ENCODE data around the gene HYAL3.

Gene HYAL3

DNA sequence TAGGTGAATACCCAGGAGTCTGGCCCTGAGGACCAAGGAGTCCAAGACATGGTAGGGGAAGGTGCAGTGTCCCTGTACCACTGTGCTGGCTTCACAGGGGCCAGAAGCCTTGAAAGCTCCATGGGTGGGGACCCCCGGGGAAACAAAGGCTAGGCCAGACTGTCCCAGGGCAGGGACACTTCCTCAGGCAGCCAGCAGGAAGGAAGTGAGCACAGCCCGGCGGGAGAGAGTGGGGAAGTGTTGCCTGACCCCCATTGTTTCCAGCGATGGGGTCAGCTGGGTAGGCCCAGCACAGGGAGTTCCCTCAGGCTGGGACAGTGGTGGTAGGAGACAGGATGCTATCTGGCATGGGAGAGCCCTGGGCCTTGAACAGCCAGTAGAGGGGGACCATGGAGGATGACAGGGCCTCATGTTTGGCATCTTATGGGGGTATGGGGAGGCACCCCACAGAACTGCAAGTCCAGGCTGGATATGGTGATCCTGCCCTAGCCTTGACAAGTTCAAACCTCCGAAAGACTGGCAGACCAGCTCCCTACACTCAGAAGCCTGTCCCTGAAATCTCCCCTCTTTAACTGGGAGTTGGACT, 24.5 kb upstream of the HYAL3 start:
- no peaks in the 10 kb centered on the region for H3K36me3 Mint-ChIP-seq (ENCODE audit: low read depth)
- peaks cover 34% of the 10 kb centered on the region for H3K4me1 Mint-ChIP-seq
- ATAC-seq (no peak), DNase-seq (no peak)
- no peaks in the 10 kb centered on the region for H3K9me3 Mint-ChIP-seq
- no peak overlapping the region for H3K4me3 Mint-ChIP-seq
- no peaks in the 10 kb centered on the region for H3K27me3 Mint-ChIP-seq
- H3K27ac Mint-ChIP-seq: no peak overlapping the region

DNA sequence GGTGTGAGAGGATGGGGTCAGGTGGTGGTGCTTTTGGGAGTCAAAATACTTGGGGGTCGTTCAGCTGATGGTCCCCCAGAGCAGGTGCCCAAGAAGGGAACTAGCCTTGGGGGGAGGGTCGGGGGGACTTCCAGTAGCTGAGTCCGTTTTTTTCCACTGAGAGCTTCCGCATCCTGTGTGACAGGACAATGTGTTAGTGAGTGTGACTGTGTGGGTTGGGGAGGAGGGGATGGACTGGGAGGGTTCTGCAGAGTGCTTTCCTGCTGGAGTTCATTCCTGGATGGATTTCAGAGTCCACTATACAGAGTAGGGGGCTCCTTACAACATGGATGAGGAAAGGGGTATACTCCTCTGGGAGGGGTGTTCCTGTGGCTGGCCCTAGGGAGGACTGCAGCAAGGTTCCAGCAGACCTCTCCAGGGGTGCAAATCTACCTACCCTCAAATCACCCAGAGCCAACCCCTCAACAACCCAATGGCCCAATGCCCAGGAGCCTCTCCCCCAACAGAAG, 23.9 kb upstream of the HYAL3 start:
- Mint-ChIP-seq H3K4me3 (no peak overlapping the region), H3K4me1 (peaks cover 33% of the 10 kb centered on the region), H3K27ac (no peak overlapping the region), H3K36me3 (ENCODE audit: low read depth) (peaks cover 2% of the 10 kb centered on the region), H3K27me3 (no peaks in the 10 kb centered on the region), H3K9me3 (no peaks in the 10 kb centered on the region)
- DNase-seq (no peak), ATAC-seq (no peak)

DNA sequence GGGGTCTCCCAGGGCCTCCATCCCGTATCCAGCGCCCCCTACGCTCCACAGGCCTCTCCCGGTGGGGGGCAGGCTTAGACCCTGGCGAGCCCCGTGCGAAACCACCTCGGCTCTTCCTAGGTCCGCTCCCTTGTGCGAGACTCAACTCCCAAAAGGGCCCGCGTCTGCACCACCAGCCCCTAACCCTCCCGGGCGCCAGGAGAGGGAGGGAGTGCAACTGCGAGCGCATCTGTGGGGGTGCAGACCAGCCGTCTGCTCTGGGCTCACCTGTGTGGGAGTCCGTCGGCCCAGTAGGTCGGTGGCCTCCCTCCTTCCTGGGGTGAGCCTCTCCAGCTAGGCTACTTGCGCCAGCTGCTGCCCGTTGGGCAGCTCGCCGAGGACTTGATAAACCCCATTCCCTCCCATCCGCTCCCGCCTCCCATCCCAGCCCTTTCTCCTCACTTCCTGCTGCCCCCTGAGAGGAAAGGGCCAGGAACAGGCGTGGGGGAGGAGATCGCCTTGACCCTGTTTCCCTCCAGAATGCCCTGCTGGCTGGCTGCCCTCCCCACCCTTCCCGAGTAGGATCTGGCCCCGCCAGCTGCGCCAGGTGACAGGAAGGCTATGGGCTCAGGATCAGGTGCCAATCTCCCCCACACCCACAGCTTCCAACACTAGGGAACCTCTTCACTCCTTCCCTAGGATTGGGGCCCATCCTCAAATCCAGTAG, 23.3 kb upstream of the HYAL3 start, which contains the start of gene HYAL2:
Gene HYAL2, minus strand, starts transcription at position 360 of the 706 bp plus-strand sequence. CDS start 2,256 bp downstream, outside the sequence.
- no peak for ATAC-seq
- no peaks in the 10 kb centered on the region for H3K27me3 Mint-ChIP-seq
- H3K4me1 Mint-ChIP-seq: peaks cover 31% of the 10 kb centered on the region
- H3K9me3 Mint-ChIP-seq: no peaks in the 10 kb centered on the region
- peak; percentile 2 for DNase-seq
- peaks cover 2% of the 10 kb centered on the region for H3K36me3 Mint-ChIP-seq (ENCODE audit: low read depth)
- peak within 1 kb of the TSS; percentile 75 for H3K4me3 Mint-ChIP-seq
- H3K27ac Mint-ChIP-seq: peak within 1 kb of the TSS; percentile 90

DNA sequence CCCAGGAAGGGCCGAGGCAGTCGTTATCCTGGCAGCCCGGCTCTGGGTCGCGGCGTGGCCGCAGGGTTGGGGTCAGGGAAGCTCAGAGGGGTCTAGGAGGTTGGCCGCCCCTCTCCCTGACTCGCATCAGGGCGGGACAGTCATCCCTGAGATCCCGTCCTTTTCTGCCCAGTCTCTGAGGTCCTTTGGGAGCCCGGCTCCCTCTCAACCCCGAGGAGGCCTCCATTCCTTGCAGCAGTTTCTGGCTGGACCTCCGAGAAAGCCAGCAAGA, 22.8 kb upstream of the HYAL3 start:
- no peak for DNase-seq
- no peaks in the 10 kb centered on the region for H3K9me3 Mint-ChIP-seq
- H3K4me1 Mint-ChIP-seq: peaks cover 32% of the 10 kb centered on the region
- H3K36me3 Mint-ChIP-seq (ENCODE audit: low read depth): peaks cover 2% of the 10 kb centered on the region
- no peaks in the 10 kb centered on the region for H3K27me3 Mint-ChIP-seq
- no peak overlapping the region for H3K27ac Mint-ChIP-seq
- peak overlapping the region; percentile 75 for H3K4me3 Mint-ChIP-seq
- ATAC-seq: no peak

DNA sequence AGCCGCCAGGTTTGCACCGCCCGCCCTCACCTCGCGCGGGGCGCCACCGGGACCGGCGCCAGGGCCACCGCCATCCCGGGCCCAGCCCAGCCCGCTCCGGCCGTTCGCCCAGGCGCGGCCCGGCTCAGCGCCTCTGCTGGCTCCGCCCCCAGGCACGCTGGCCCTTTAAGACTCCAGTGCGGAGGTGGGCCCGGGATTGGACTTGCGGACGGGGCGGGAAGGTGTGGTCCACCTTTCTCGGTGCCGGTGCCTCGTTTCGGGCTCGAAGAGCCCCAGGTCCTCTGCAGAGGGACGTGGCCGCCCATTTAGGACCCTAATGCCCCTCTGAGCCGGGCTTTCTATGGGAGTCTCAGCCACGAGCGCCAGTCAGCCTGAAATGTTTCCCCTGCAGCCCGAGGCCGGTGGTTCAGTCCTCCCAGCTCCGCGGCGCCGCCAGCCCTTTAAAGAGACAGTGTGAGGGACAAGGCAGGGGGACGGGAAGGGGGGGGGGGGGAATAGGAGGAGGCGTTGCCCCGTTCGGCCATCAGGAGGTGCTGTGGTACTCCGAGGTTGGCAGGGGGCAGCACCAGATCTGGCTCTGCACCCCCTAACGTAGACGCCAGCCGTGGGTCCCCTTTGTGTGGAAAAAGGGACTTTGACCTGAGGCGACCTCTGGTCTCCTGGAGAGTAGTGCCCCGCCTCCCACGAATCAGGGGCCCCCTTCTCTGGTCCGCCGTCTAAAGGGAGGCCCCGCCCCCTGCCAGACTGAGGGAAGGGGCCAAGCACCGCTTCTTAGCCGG, 22.3 kb upstream of the HYAL3 start:
- H3K4me1 Mint-ChIP-seq: peaks cover 32% of the 10 kb centered on the region
- H3K4me3 Mint-ChIP-seq: peak overlapping the region; percentile 75
- peaks cover 2% of the 10 kb centered on the region for H3K36me3 Mint-ChIP-seq (ENCODE audit: low read depth)
- H3K9me3 Mint-ChIP-seq: no peaks in the 10 kb centered on the region
- DNase-seq (peak; percentile 83), ATAC-seq (peak; percentile 73)
- peak overlapping the region; percentile 90 for H3K27ac Mint-ChIP-seq
- no peaks in the 10 kb centered on the region for H3K27me3 Mint-ChIP-seq

DNA sequence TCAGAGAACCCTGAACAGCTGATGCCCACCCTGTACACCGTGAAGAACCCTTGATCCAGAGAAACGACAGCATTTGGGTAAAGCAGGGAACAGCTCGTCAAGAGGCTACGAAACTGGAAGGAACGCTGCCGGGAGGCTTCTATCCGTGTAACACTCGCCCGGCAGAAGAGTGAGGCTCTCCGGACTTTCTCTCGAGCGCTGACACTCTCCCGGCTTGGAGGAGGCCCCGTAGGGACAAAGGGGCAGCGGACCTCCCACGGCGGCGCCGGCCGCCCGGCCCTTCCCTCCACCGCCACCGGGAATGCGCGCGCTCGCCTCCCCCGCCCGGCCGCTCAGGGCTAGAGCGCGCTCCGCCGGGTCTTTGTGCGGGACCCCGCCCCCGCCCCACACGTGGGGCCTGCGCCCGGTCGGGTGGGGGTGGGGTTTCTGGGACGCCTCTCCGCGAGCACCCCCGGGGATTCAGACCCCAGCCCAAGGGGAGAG, 21.7 kb upstream of the HYAL3 start:
- peaks cover 5% of the 10 kb centered on the region for H3K36me3 Mint-ChIP-seq (ENCODE audit: low read depth)
- ATAC-seq (peak; percentile 48), DNase-seq (peak; percentile 67)
- peak overlapping the region; percentile 73 for H3K27ac Mint-ChIP-seq
- no peaks in the 10 kb centered on the region for H3K27me3 Mint-ChIP-seq
- H3K9me3 Mint-ChIP-seq: no peaks in the 10 kb centered on the region
- peaks cover 32% of the 10 kb centered on the region for H3K4me1 Mint-ChIP-seq
- H3K4me3 Mint-ChIP-seq: peak overlapping the region; percentile 87

DNA sequence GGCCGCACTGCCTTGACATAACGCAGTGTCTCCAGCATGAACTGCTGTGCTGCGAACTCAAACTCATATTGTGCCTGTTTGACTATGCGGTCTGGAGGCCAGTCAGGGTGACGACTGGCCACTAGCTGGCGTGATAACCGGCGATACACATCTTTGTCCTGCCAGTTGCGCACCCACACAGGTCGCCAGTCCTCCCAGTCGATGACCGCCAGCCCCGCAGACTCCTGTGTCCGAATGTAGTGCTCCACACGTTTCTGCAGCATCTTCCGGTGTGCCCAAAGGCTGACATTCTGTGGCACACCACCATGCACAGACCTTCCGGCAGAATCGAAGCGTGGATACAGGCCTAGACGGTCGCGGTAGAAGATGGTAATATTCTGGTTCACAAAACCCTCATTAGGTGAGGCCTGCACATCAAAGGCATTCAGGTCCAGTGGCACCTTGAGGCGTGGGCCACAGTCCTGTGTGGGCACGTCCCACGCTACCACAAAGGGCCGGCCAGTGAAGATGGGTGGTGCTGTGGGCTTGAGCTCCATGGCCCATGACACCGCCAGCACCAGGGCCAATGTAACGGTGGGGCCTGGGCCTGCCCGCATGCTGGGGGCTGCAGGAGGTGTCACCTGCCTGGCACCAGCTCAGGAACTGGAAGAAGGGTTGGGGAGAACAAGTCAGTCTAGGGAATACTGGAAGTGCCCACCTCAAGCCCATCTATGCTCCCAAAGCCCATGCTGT, 20.9 kb upstream of the HYAL3 start:
- peaks cover 33% of the 10 kb centered on the region for H3K4me1 Mint-ChIP-seq

DNA sequence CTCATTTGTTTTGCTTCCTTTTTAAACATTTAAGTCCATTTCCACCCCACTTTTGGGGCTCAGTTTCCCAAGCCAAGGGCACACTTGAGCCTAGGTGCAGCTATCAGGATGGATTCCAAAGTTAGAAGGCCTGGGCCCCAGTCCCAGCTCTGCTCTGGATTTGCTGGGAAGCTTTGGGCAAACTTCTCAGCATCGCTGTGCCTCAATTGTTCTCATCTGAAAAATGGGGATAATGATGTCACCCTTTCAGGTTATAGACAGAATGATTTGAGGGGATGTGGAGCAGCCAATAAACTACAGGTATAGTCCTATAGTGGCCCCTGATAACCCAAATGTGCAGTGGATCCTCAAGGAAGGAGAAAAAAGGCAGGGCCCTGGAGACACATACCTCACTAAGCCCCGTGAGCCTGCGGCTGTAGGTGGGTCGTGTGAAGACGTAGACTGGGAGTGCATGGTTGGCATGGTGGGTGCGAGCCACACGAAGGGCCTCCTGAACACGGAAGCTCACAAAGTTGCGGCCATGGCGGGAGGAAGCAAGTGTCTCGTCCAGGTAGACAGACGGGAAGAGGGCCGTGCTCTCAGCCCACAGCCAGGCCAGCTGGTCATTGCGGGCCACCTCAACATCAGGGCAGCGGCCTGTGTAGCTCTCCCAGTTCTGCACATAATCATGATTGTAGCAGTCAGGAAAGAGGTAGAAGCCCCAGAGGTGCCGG, 20.1 kb upstream of the HYAL3 start:
- peaks cover 34% of the 10 kb centered on the region for H3K4me1 Mint-ChIP-seq
- no peak for ATAC-seq
- no peak overlapping the region for H3K27ac Mint-ChIP-seq

More for the DNA sequence above, 20.9 kb upstream of the HYAL3 start:
- Mint-ChIP-seq H3K4me3 (peak overlapping the region; percentile 87), H3K9me3 (no peaks in the 10 kb centered on the region), H3K27me3 (no peaks in the 10 kb centered on the region), H3K36me3 (ENCODE audit: low read depth) (peaks cover 5% of the 10 kb centered on the region), H3K27ac (no peak overlapping the region)
- no peak for DNase-seq
- no peak for ATAC-seq

DNA sequence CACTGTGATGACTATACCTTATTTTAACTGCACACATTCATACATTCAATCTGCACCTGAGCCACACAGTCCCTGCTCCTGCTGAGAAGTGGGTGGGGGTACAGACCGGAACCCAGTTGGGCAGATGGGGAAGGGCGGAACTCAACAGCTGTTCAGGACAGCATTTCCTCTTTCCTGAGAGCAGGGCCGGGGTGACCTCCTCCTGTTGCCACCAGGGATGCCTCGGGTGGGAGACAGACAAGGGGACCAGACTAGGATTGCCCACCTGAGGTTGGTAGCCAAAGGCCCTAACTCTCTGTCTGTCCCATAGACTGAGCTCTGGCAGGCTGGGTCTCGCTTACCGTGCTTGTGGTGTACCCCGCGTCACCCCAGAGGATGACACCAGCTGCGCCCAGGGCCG, 19.4 kb upstream of the HYAL3 start:
- no peak overlapping the region for H3K4me3 Mint-ChIP-seq
- ATAC-seq (no peak), DNase-seq (no peak)
- H3K4me1 Mint-ChIP-seq: peaks cover 34% of the 10 kb centered on the region
- no peaks in the 10 kb centered on the region for H3K27me3 Mint-ChIP-seq
- no peak overlapping the region for H3K27ac Mint-ChIP-seq
- peaks cover 5% of the 10 kb centered on the region for H3K36me3 Mint-ChIP-seq (ENCODE audit: low read depth)
- H3K9me3 Mint-ChIP-seq: no peaks in the 10 kb centered on the region

More for the DNA sequence above, 20.1 kb upstream of the HYAL3 start:
- H3K9me3 Mint-ChIP-seq: no peaks in the 10 kb centered on the region
- no peaks in the 10 kb centered on the region for H3K27me3 Mint-ChIP-seq
- H3K36me3 Mint-ChIP-seq (ENCODE audit: low read depth): peaks cover 5% of the 10 kb centered on the region
- DNase-seq: no peak
- H3K4me3 Mint-ChIP-seq: no peak overlapping the region

DNA sequence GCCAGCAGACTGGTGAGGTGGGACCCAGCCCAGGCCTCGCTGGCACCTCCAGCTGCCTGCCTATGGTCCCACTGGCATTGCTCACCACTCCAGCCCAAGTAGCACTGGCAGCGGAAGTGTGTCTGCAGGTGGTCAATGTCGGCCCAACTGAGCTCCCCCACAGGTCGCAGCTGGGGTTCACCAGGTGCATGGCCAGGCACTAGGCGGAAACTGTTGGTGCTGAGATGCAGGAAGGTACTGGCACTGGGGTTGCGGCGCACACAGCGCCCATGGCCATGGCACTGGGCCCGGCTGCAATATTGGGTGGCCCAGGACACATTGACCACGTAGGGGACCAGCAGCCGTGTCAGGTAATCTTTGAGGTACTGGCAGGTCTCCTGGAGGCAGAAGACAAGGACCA, 19.0 kb upstream of the HYAL3 start:
- Mint-ChIP-seq H3K36me3 (ENCODE audit: low read depth) (peaks cover 5% of the 10 kb centered on the region), H3K27me3 (no peaks in the 10 kb centered on the region), H3K4me1 (peaks cover 34% of the 10 kb centered on the region), H3K27ac (no peak overlapping the region), H3K4me3 (no peak overlapping the region), H3K9me3 (no peaks in the 10 kb centered on the region)
- ATAC-seq (no peak), DNase-seq (no peak)

DNA sequence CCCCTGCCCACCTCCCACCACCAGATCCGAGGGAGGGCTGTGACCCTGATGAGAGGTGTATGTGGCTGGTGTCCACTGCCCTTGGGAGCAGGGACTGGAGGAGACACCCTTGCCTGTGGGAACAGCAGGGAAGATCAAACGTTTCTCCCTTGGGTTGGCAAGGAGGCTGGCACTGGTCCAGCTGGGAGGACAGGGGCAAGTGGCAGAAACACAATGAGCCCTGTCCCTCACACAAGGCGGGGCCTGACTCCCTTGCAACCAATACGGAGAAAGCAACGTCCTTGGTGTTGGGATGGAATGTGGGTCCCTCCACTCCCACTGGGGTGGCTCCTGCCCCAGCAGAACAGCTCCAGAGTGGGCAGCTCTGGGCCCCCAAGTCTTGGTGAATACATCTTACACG, 18.1 kb upstream of the HYAL3 start:
- H3K27ac Mint-ChIP-seq: no peak overlapping the region
- H3K4me1 Mint-ChIP-seq: peaks cover 34% of the 10 kb centered on the region
- DNase-seq (no peak), ATAC-seq (no peak)
- H3K27me3 Mint-ChIP-seq: no peaks in the 10 kb centered on the region
- no peak overlapping the region for H3K4me3 Mint-ChIP-seq
- peaks cover 5% of the 10 kb centered on the region for H3K36me3 Mint-ChIP-seq (ENCODE audit: low read depth)
- no peaks in the 10 kb centered on the region for H3K9me3 Mint-ChIP-seq

DNA sequence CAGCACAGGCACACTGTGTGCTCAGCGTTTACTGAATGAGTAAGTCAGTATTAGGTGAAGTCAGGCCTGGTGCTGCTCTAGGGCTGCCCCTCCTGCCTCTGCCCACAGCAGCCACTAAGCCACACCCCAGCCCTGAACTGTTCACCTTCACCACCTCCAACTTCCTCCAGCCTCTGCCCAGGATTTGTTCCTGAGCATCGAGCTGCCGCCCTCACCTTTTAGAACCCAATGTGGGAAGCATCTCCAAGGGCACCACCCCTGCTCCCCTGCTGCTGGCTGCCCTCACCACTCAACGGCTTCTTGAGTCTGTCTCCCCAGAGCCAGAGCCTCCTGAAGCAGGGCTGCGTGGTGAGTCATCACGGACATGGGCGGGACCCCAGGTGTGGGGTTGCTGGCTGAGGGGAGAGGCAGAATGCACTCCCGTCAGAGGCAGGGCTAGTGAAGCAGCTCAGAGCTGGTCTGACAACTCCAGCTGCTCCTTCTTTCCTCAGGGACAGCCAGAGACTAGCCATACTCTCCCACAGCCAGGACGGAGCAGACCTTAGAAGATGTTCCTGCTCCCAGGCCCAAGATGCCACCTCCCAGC, 17.5 kb upstream of the HYAL3 start:
- DNase-seq (peak; percentile 52), ATAC-seq (peak; percentile 47)
- Mint-ChIP-seq H3K36me3 (ENCODE audit: low read depth) (peaks cover 5% of the 10 kb centered on the region), H3K4me1 (peaks cover 34% of the 10 kb centered on the region), H3K27me3 (no peaks in the 10 kb centered on the region), H3K27ac (peak overlapping the region; percentile 47), H3K4me3 (no peak overlapping the region), H3K9me3 (no peaks in the 10 kb centered on the region)

DNA sequence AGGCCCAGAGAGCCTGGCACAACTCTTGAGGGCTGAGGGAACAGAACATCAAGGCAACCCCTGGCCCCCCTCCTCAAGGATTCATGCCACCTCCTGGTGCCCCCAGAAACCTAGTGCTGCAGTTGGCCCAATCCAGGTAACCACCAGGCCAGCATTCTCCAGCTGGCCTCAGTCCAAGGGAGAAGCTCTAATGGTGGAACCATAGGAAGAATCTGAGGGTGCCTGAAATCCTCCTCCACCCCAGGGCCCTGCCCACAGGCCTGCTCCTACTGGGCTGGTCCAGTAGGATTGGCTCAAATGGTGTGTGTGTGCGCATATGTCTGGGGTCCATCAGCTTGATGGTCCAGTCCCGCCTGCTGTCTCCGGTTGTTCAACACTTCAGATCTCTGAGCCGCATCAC, 15.6 kb upstream of the HYAL3 start:
- Mint-ChIP-seq H3K4me3 (no peak overlapping the region), H3K27ac (no peak overlapping the region), H3K36me3 (ENCODE audit: low read depth) (peaks cover 6% of the 10 kb centered on the region), H3K4me1 (peaks cover 26% of the 10 kb centered on the region), H3K27me3 (no peaks in the 10 kb centered on the region), H3K9me3 (no peaks in the 10 kb centered on the region)
- ATAC-seq (no peak), DNase-seq (no peak)

Measured in activated naive CD8-positive, alpha-beta T cell treated with anti-CD3 and anti-CD28 coated beads, Interleukin-2, amount 50 U/mL, for 24 hours (primary cell).